Measurements from ENCODE around the gene C22orf23.
"Not testable (repeated sequence)": the region's sequence is repeated elsewhere in the genome, so short reads cannot be mapped to it uniquely, and the experiment has no call there.

The C22orf23 gene

GRCh38 chr22:37953062-37953436 is 352 bp downstream of the C22orf23 start:
- DNase-seq = no peak

GRCh38 chr22:37952629-37953028 is 772 bp downstream of the C22orf23 start:
- not testable (repeated sequence) for DNase-seq

- no peak for DNase-seq
Observed at GRCh38 chr22:37951305-37951704, 2.1 kb downstream of the C22orf23 start.

- not testable (repeated sequence) for DNase-seq
Observed at GRCh38 chr22:37947142-37947795, 6.1 kb downstream of the C22orf23 start.

- DNase-seq = not testable (repeated sequence)
Observed at GRCh38 chr22:37944423-37944822, 9.0 kb downstream of the C22orf23 start.

- DNase-seq = no peak
Observed at GRCh38 chr22:37943825-37944198, 9.6 kb downstream of the C22orf23 start.

GRCh38 chr22:37943136-37943824 is 10.1 kb downstream of the C22orf23 start:
- DNase-seq = no peak

GRCh38 chr22:37942133-37942532 is 11.3 kb downstream of the C22orf23 start:
- no peak for DNase-seq

GRCh38 chr22:37940698-37941376 is 12.6 kb downstream of the C22orf23 start:
- no peak for DNase-seq

GRCh38 chr22:37933711-37934376 is 19.6 kb downstream of the C22orf23 start:
- peak; percentile 82 for DNase-seq

GRCh38 chr22:37932821-37933578 is 20.4 kb downstream of the C22orf23 start:
- DNase-seq = no peak

GRCh38 chr22:37932401-37932800 is 21.0 kb downstream of the C22orf23 start:
- DNase-seq = no peak

- DNase-seq = no peak
Observed at GRCh38 chr22:37931893-37932389, 21.5 kb downstream of the C22orf23 start.

GRCh38 chr22:37930952-37931440 is 22.4 kb downstream of the C22orf23 start:
- no peak for DNase-seq

- DNase-seq = no peak
Observed at GRCh38 chr22:37930270-37930951, 23.0 kb downstream of the C22orf23 start.

- no peak for DNase-seq
Observed at GRCh38 chr22:37929390-37929789, 24.0 kb downstream of the C22orf23 start.

- no peak for DNase-seq
Observed at GRCh38 chr22:37927637-37927936, 25.8 kb downstream of the C22orf23 start.

GRCh38 chr22:37926771-37927636 is 26.4 kb downstream of the C22orf23 start:
- DNase-seq = no peak

GRCh38 chr22:37926358-37926757 is 27.0 kb downstream of the C22orf23 start:
- DNase-seq = no peak

- no peak for DNase-seq
Observed at GRCh38 chr22:37925767-37926166, 27.6 kb downstream of the C22orf23 start.

GRCh38 chr22:37925330-37925729 is 28.1 kb downstream of the C22orf23 start:
- no peak for DNase-seq
